ENCODE data around the gene VEGFB. TPM values are rescaled to one million over a fixed set of nuclear protein-coding genes. Genes with fewer than 3 reads are reported as not detected.

Gene VEGFB
- total RNA-seq, 1 experiment from 2014 or later: 47.5 TPM

GRCh38 chr11:64275031-64275800, 40.8 kb downstream of the VEGFB start:
- ChIA-PET POLR2A (no interaction called here), CTCF (no interaction called here), RAD21 (ENCODE audit: low non-redundant PET in 1 of 2, low total read pairs in 2 of 2, uncharacterized antibody in 2 of 2, unreplicated experiment in 2 of 2) (no interaction called here)
- H3K4me1 ChIP-seq (ENCODE audit: control insufficient read depth in 1 of 2, insufficient read depth in 2 of 2, low read length in 2 of 2): peaks cover 6 to 9% of the 10 kb centered on the region in 2 experiments; a peak in 2 of 4 replicates
- H3K4me3 ChIP-seq (replicated peaks in 1 of 2; ENCODE audit: low read depth in 1 of 2, low read length in 2 of 2): no peak overlapping the region
- TF ChIP-seq ZBTB33 (IDR thresholded peaks at IDR 0.05; ENCODE audit: extremely low read depth, insufficient replicate concordance, low read length) (no peak), EGR1 (IDR thresholded peaks at IDR 0.05; ENCODE audit: low read depth) (no peak), SIN3A (IDR thresholded peaks at IDR 0.05; ENCODE audit: low read depth) (no peak), MAX (IDR thresholded peaks at IDR 0.05) (no peak), CEBPB (IDR thresholded peaks at IDR 0.05; ENCODE audit: low read depth) (no peak), ELF1 (IDR thresholded peaks at IDR 0.05; ENCODE audit: borderline replicate concordance, low read depth) (no peak), ATF3 (IDR thresholded peaks at IDR 0.05) (no peak), JUND (IDR thresholded peaks at IDR 0.05) (no peak), RAD21 (IDR thresholded peaks at IDR 0.05; ENCODE audit: low read depth) (no peak), POLR2AphosphoS5 (IDR thresholded peaks at IDR 0.05; ENCODE audit: low read depth, low read length) (no peak), POLR2A (IDR thresholded peaks at IDR 0.05; ENCODE audit: borderline replicate concordance, extremely low read depth, insufficient read depth, insufficient read length) (no peak), CTCF (IDR thresholded peaks at IDR 0.05 in 2 of 3, conservative IDR thresholded peaks at IDR 0.05 in 1 of 3; ENCODE audit: borderline replicate concordance in 1 of 3, insufficient read depth in 1 of 3, low read depth in 2 of 3, low read length in 2 of 3) (no peak), CBX3 (IDR thresholded peaks at IDR 0.05; ENCODE audit: low read depth) (no peak), SRF (IDR thresholded peaks at IDR 0.05; ENCODE audit: low read depth) (no peak), TCF7L2 (IDR thresholded peaks at IDR 0.05; ENCODE audit: borderline replicate concordance, extremely low read depth, insufficient read depth, insufficient read length) (no peak), EZH2 (IDR thresholded peaks at IDR 0.05) (no peak), SP1 (IDR thresholded peaks at IDR 0.05; ENCODE audit: low read depth) (no peak), EZH2phosphoT487 (IDR thresholded peaks at IDR 0.05; ENCODE audit: borderline replicate concordance) (no peak), YY1 (IDR thresholded peaks at IDR 0.05; ENCODE audit: extremely low read depth, insufficient replicate concordance, low read depth, low read length) (no peak)
- H4K20me1 ChIP-seq (ENCODE audit: insufficient read depth): no peaks in the 10 kb centered on the region
- BruUV-seq (replicated peaks): no TSS peak
- H3K27me3 ChIP-seq (ENCODE audit: insufficient read depth, low read length): no peaks in the 10 kb centered on the region
- intact Hi-C loops (cut with micrococcal nuclease): no loop called here
- ATAC-seq: no peak
- H3K9ac ChIP-seq (ENCODE audit: low read length): no peak overlapping the region
- no peak for DNase-seq (ENCODE audit: low read depth, low spot score)
- no peaks in the 10 kb centered on the region for H3K9me2 ChIP-seq (ENCODE audit: insufficient read depth)
- no peaks in the 10 kb centered on the region for H3K9me3 ChIP-seq (ENCODE audit: control insufficient read depth in 1 of 2, insufficient read depth in 1 of 2, low read depth in 1 of 2, low read length in 2 of 2)
- H3K27ac ChIP-seq (ENCODE audit: low read depth, low read length): no peak overlapping the region
- no peak overlapping the region for H3K4me2 ChIP-seq (ENCODE audit: low read length)
- no peak overlapping the region for H2AFZ ChIP-seq (ENCODE audit: low read depth, low read length, poor library complexity, severe bottlenecking)
- no peaks in the 10 kb centered on the region; a peak in 1 of 4 replicates for H3K36me3 ChIP-seq (ENCODE audit: control insufficient read depth in 1 of 2, insufficient read depth in 2 of 2, low read length in 2 of 2)
- peaks cover 8% of the 10 kb centered on the region; the same call in 1 of the 2 replicates for H3K79me2 ChIP-seq (ENCODE audit: insufficient read depth, low read length)
